Uterus (tissue), 4 donors: Measurements from ENCODE around the gene MSRB2. TPM values are rescaled to one million over a fixed set of nuclear protein-coding genes. Genes with fewer than 3 reads are reported as not detected.

Experiments
- DNase-seq, 2 donors: peaks; one replicate each; pipeline ENCODE4 v3.0.0-alpha.2; 2019 to 2020
- H3K27ac ChIP-seq, 2 donors: fragments of 200-600 bp; sonication (generic); 1 replicate in 1 of 2; 2 replicates in 1 of 2; pipeline ENCODE4 v1.5.1; 2016 to 2018
- H3K27me3 ChIP-seq, 2 donors: fragments of 200-600 bp; sonication (generic); one replicate each; pipeline ENCODE4 v1.5.1; 2018 to 2019; ENCODE audit warnings: control low read depth in 1 of 2
- H3K36me3 ChIP-seq, 2 donors: fragments of 200-600 bp; sonication (generic); one replicate each; pipeline ENCODE4 v1.5.1; 2019; ENCODE audit warnings: control low read depth in 1 of 2
- H3K4me1 ChIP-seq, 2 donors: fragments of 200-600 bp; sonication (generic); one replicate each; pipeline ENCODE4 v1.5.1; 2018 to 2019; ENCODE audit warnings: control low read depth in 1 of 2
- H3K4me3 ChIP-seq, 2 donors: fragments of 200-600 bp; sonication (generic); 1 replicate in 1 of 2; 2 replicates in 1 of 2; pipeline ENCODE4 v1.5.1; 2018 to 2019; ENCODE audit warnings: mild to moderate bottlenecking in 1 of 2
- H3K9me3 ChIP-seq, 2 donors: fragments of 200-600 bp; sonication (generic); one replicate each; pipeline ENCODE4 v1.5.1; 2019; ENCODE audit warnings: control low read depth in 1 of 2
- CTCF ChIP-seq, 4 experiments: fragments of 200-600 bp in 2 of 4; fragments of 450-650 bp in 2 of 4; sonication (generic) in 2 of 4; IDR thresholded peaks; one replicate each; pipeline ENCODE4 v1.5.1; 2016 to 2019; ENCODE audit warnings: antibody characterized with exemption in 4 of 4, mild to moderate bottlenecking in 2 of 4, moderate library complexity in 1 of 4
- POLR2A ChIP-seq, 2 donors: fragments of 450-650 bp; IDR thresholded peaks; one replicate each; pipeline ENCODE4 v1.6.1; 2016; ENCODE audit warnings: antibody characterized with exemption in 2 of 2, mild to moderate bottlenecking in 1 of 2, moderate library complexity in 1 of 2
- intact Hi-C: fragments of 100-400 bp; cut with DNase I; formaldehyde crosslinking; loops from one replicate; pipeline ENCODE4 v1.15.1; 2023; ENCODE audit warnings: low total_unique reads
- total RNA-seq, 4 donors: library from RNA; depleted of rRNA in 3 of 4; stranded (reverse); fragments of >200 nt in 3 of 4; gene quantifications; one replicate each; pipeline versions ENCODE4 v1.1.0 to v1.2.4, GENCODE V29; 2014 to 2023
- donor health status: DM: yes; HTN: yes; CAD: no.

MSRB2 gene
- 10 to 100 TPM; 14.6 to 36.9 (median 24.3) TPM for total RNA-seq

- TF ChIP-seq POLR2A (IDR thresholded peaks at IDR 0.05): peak; percentile 69 to 97
- TF ChIP-seq CTCF (IDR thresholded peaks at IDR 0.05): no peak
- Histone ChIP-seq H3K4me1 (no peaks in the 10 kb centered on the region), H3K27me3 (no peaks in the 10 kb centered on the region), H3K4me3 (peak within 1 kb of the TSS; percentile 76 to 96), H3K27ac (peak within 1 kb of the TSS; percentile 94 to 99), H3K9me3 (peaks cover 0 to 19% of the 10 kb centered on the region in 2 donors), H3K36me3 (no peaks in the 10 kb centered on the region)
- peak; percentile 92 to 96 for DNase-seq
- intact Hi-C loops: no loop called here
Measured at GRCh38 chr10:23095404-23095965, at the start of gene MSRB2. TSS of gene MSRB2 (plus strand) at chr10:23095579. CDS start at chr10:23095609, 30 bp downstream.

- Histone ChIP-seq H3K36me3 (no peaks in the 10 kb centered on the region), H3K4me1 (no peaks in the 10 kb centered on the region), H3K27me3 (no peaks in the 10 kb centered on the region), H3K27ac (no peak overlapping the region), H3K4me3 (no peak overlapping the region), H3K9me3 (no peaks in the 10 kb centered on the region)
- TF ChIP-seq CTCF (IDR thresholded peaks at IDR 0.05) (no peak), POLR2A (IDR thresholded peaks at IDR 0.05) (no peak)
- intact Hi-C loops: no loop called here
- no peak for DNase-seq
Measured at GRCh38 chr10:23046027-23046426, 49.4 kb upstream of the MSRB2 start.

GRCh38 chr10:23047201-23048050 lies 48.0 kb upstream of the MSRB2 start:
- H3K36me3 ChIP-seq: no peaks in the 10 kb centered on the region
- no peak overlapping the region for H3K4me3 ChIP-seq
- no peaks in the 10 kb centered on the region for H3K9me3 ChIP-seq
- DNase-seq: no peak
- H3K4me1 ChIP-seq: no peaks in the 10 kb centered on the region
- H3K27me3 ChIP-seq: no peaks in the 10 kb centered on the region
- TF ChIP-seq CTCF (IDR thresholded peaks at IDR 0.05) (no peak), POLR2A (IDR thresholded peaks at IDR 0.05) (no peak)
- intact Hi-C loops: no loop called here
- no peak overlapping the region for H3K27ac ChIP-seq

GRCh38 chr10:23048191-23048590 lies 47.2 kb upstream of the MSRB2 start:
- H3K9me3 ChIP-seq: no peaks in the 10 kb centered on the region
- TF ChIP-seq CTCF (IDR thresholded peaks at IDR 0.05): no peak
- no peak for TF ChIP-seq POLR2A (IDR thresholded peaks at IDR 0.05)
- no peak overlapping the region for H3K4me3 ChIP-seq
- H3K27ac ChIP-seq: no peak overlapping the region
- H3K27me3 ChIP-seq: no peaks in the 10 kb centered on the region
- intact Hi-C loops: no loop called here
- no peak for DNase-seq
- H3K4me1 ChIP-seq: no peaks in the 10 kb centered on the region
- H3K36me3 ChIP-seq: no peaks in the 10 kb centered on the region

- Histone ChIP-seq H3K4me3 (no peak overlapping the region), H3K4me1 (no peaks in the 10 kb centered on the region), H3K36me3 (no peaks in the 10 kb centered on the region), H3K27ac (no peak overlapping the region), H3K9me3 (no peaks in the 10 kb centered on the region), H3K27me3 (no peaks in the 10 kb centered on the region)
- TF ChIP-seq CTCF (IDR thresholded peaks at IDR 0.05) (no peak), POLR2A (IDR thresholded peaks at IDR 0.05) (no peak)
- intact Hi-C loops: no loop called here
- no peak for DNase-seq
Measured at GRCh38 chr10:23051278-23051677, 44.1 kb upstream of the MSRB2 start.
